Activated CD8-positive, alpha-beta T cell treated with anti-CD3 and anti-CD28 coated beads for 36 hours (primary cell): ENCODE results near the gene FLT4. TPM values are rescaled to one million over a fixed set of nuclear protein-coding genes. Genes with fewer than 3 reads are reported as not detected.

Source experiments
- ATAC-seq: fragments of 200-7000 bp; cut with Tn5 transposase; one replicate; pipeline ENCODE4 v1.10.0; 2021; ENCODE audit warnings: mild to moderate bottlenecking, moderate library complexity
- CTCF ChIA-PET: fragments of 350-600 bp; sonication (Branson Sonifier 250); formaldehyde crosslinking; loops from one replicate; lab custom pipeline; 2021; ENCODE audit warnings: antibody characterized with exemption; lab: Charles Lee
- POLR2A ChIA-PET: fragments of 350-600 bp; sonication (Branson Sonifier 250); formaldehyde crosslinking; loops from one replicate; lab custom pipeline; 2021; ENCODE audit warnings: antibody characterized with exemption; lab: Charles Lee
- DNase-seq: peaks from one replicate; pipeline ENCODE4 v3.0.0-alpha.2; 2020
- H3K27ac Mint-ChIP-seq: one replicate; pipeline ENCODE4 v1.8.0; 2021; ENCODE audit warnings: mild to moderate bottlenecking, mixed read lengths
- H3K27me3 Mint-ChIP-seq: one replicate; pipeline ENCODE4 v1.8.0; 2021; ENCODE audit warnings: mixed read lengths
- H3K36me3 Mint-ChIP-seq: one replicate; pipeline ENCODE4 v1.8.0; 2021; ENCODE audit warnings: low read depth, mixed read lengths
- H3K4me1 Mint-ChIP-seq: one replicate; pipeline ENCODE4 v1.8.0; 2021; ENCODE audit warnings: low read depth, mixed read lengths
- H3K4me3 Mint-ChIP-seq: one replicate; pipeline ENCODE4 v1.8.0; 2021; ENCODE audit warnings: mild to moderate bottlenecking, moderate library complexity, mixed read lengths
- H3K9me3 Mint-ChIP-seq: one replicate; pipeline ENCODE4 v1.8.0; 2021; ENCODE audit warnings: mixed read lengths
- CTCF ChIP-seq: fragments of 200-600 bp; IDR thresholded peaks from one replicate; pipeline ENCODE4 v1.8.0; 2022; ENCODE audit warnings: antibody characterized with exemption, mild to moderate bottlenecking
- intact Hi-C: fragments of 100-400 bp; cut with micrococcal nuclease; formaldehyde crosslinking; loops from one replicate; pipeline ENCODE4 v1.10.0; 2022
- total RNA-seq, 2 experiments: library from RNA; stranded (reverse); gene quantifications; one replicate each; pipeline ENCODE4 v1.2.3, GENCODE V29; 2021

The FLT4 gene
- total RNA-seq, 2 experiments from 2014 or later, result 3.3 to 4.4 TPM

GRCh38 chr5:180608572-180609310 is 40.7 kb downstream of the FLT4 start:
- Mint-ChIP-seq H3K4me3 (no peak overlapping the region), H3K4me1 (peaks cover 6% of the 10 kb centered on the region), H3K27ac (no peak overlapping the region), H3K27me3 (no peaks in the 10 kb centered on the region), H3K9me3 (no peaks in the 10 kb centered on the region), H3K36me3 (no peaks in the 10 kb centered on the region)
- DNase-seq (no peak), ATAC-seq (no peak)
- no peak for TF ChIP-seq CTCF
- ChIA-PET CTCF (no interaction called here), POLR2A (no interaction called here)
- intact Hi-C loops, result no loop called here

- DNase-seq, result peak; percentile 49
- ChIA-PET POLR2A (no interaction called here), CTCF (no interaction called here)
- H3K9me3 Mint-ChIP-seq, result no peaks in the 10 kb centered on the region
- TF ChIP-seq CTCF, result no peak
- peaks cover 6% of the 10 kb centered on the region for H3K4me1 Mint-ChIP-seq
- no peak overlapping the region for H3K4me3 Mint-ChIP-seq
- no peak for ATAC-seq
- no peaks in the 10 kb centered on the region for H3K36me3 Mint-ChIP-seq
- H3K27me3 Mint-ChIP-seq, result no peaks in the 10 kb centered on the region
- no peak overlapping the region for H3K27ac Mint-ChIP-seq
- intact Hi-C loops, result no loop called here
These were observed 41.4 kb downstream of the FLT4 start for GRCh38 chr5:180607861-180608571.

GRCh38 chr5:180606215-180606785 is 43.1 kb downstream of the FLT4 start:
- peaks cover 6% of the 10 kb centered on the region for H3K4me1 Mint-ChIP-seq
- intact Hi-C loops, result no loop called here
- POLR2A ChIA-PET, result interaction anchor here (1.0 kb wide), 1 partner anchor 108 kb away, joined by 4 read pairs; no protein-coding TSS in a partner anchor

GRCh38 chr5:180605554-180606214 is 43.7 kb downstream of the FLT4 start:
- intact Hi-C loops, result no loop called here
- no peaks in the 10 kb centered on the region for H3K27me3 Mint-ChIP-seq
- H3K9me3 Mint-ChIP-seq, result no peaks in the 10 kb centered on the region
- POLR2A ChIA-PET, result interaction anchor here (1.0 kb wide), 1 partner anchor 107 kb away, joined by 4 read pairs; no protein-coding TSS in a partner anchor
- peak; percentile 85 for TF ChIP-seq CTCF
- peaks cover 6% of the 10 kb centered on the region for H3K4me1 Mint-ChIP-seq
- no peak overlapping the region for H3K27ac Mint-ChIP-seq
- H3K4me3 Mint-ChIP-seq, result no peak overlapping the region
- CTCF ChIA-PET, result interaction anchor here (0.7 to 2.4 kb wide), 17 partner anchors 11 to 313 kb away, joined by 3 to 12 read pairs (median 4); no protein-coding TSS in a partner anchor
- peak; percentile 87 for DNase-seq
- H3K36me3 Mint-ChIP-seq, result no peaks in the 10 kb centered on the region
- peak; percentile 90 for ATAC-seq

More at GRCh38 chr5:180606215-180606785, 43.1 kb downstream of the FLT4 start:
- DNase-seq (no peak), ATAC-seq (no peak)
- no peak overlapping the region for H3K27ac Mint-ChIP-seq
- no peaks in the 10 kb centered on the region for H3K27me3 Mint-ChIP-seq
- CTCF ChIA-PET, result interaction anchor here (0.6 to 2.4 kb wide), 20 partner anchors 9 to 313 kb away, joined by 3 to 12 read pairs (median 4); no protein-coding TSS in a partner anchor
- peak; percentile 46 for TF ChIP-seq CTCF
- no peak overlapping the region for H3K4me3 Mint-ChIP-seq
- no peaks in the 10 kb centered on the region for H3K9me3 Mint-ChIP-seq
- no peaks in the 10 kb centered on the region for H3K36me3 Mint-ChIP-seq
